D721Med (cell line): ENCODE data around the gene KIF26A.

ENCODE experiments used
- DNase-seq: peaks from one replicate; pipeline ENCODE4 v3.0.0; 2011; ENCODE audit warnings: low spot score; ENCODE audit not compliant: insufficient read length
- FAIRE-seq: peaks from 2 replicates; lab custom pipeline; 2011; peaks lifted over from hg19 to GRCh38; lab: Jason Lieb, UNC
- CTCF ChIP-seq: IDR thresholded peaks from 2 replicates; pipeline ENCODE4 v1.5.1; 2012; ENCODE audit warnings: mild to moderate bottlenecking, control low read depth; ENCODE audit not compliant: insufficient read depth; ENCODE audit errors: missing control alignments

KIF26A gene

GRCh38 chr14:104183796-104184195 is 45.4 kb downstream of the KIF26A start:
- FAIRE-seq, result no peak
- no peak for DNase-seq
- no peak for TF ChIP-seq CTCF

GRCh38 chr14:104184506-104184905 is 46.1 kb downstream of the KIF26A start:
- FAIRE-seq (no peak), DNase-seq (no peak)
- TF ChIP-seq CTCF, result no peak

- no peak for DNase-seq
- no peak for FAIRE-seq
- TF ChIP-seq CTCF, result no peak
Measured at GRCh38 chr14:104184911-104185499, 46.6 kb downstream of the KIF26A start.

- DNase-seq (no peak), FAIRE-seq (no peak)
- TF ChIP-seq CTCF, result no peak
Measured at GRCh38 chr14:104185916-104186495, 47.6 kb downstream of the KIF26A start.

GRCh38 chr14:104186575-104186974 is 48.2 kb downstream of the KIF26A start:
- DNase-seq, result no peak
- TF ChIP-seq CTCF, result no peak
- no peak for FAIRE-seq

- no peak for FAIRE-seq
- DNase-seq, result no peak
- TF ChIP-seq CTCF, result no peak
Measured at GRCh38 chr14:104187121-104187889, 48.9 kb downstream of the KIF26A start.
